NCI-H1417 treated with DMSO at 0.1 percent for 48 hours (cell line): ENCODE results near the gene GRK2.

ENCODE experiments used
- DNase-seq: peaks from one replicate; lab custom pipeline; 2025; lab: John Stamatoyannopoulos, UW

GRK2 gene

GRCh38 chr11:67271205-67271540 lies 4.9 kb downstream of the GRK2 start:
- DNase-seq, result no peak

- DNase-seq, result no peak
These were observed 5.4 kb downstream of the GRK2 start for GRCh38 chr11:67271541-67272284.

GRCh38 chr11:67272327-67273259 lies 6.3 kb downstream of the GRK2 start:
- DNase-seq, result no peak

GRCh38 chr11:67273260-67273990 lies 7.2 kb downstream of the GRK2 start:
- no peak for DNase-seq

- DNase-seq, result no peak
These were observed 8.7 kb downstream of the GRK2 start for GRCh38 chr11:67274768-67275605.

GRCh38 chr11:67275606-67276409 lies 9.5 kb downstream of the GRK2 start:
- DNase-seq, result no peak

- DNase-seq, result no peak
These were observed 10.5 kb downstream of the GRK2 start for GRCh38 chr11:67276781-67277230.

- no peak for DNase-seq
These were observed 11.1 kb downstream of the GRK2 start for GRCh38 chr11:67277231-67277961.

- no peak for DNase-seq
These were observed 12.1 kb downstream of the GRK2 start for GRCh38 chr11:67278135-67278938.

- DNase-seq, result no peak
These were observed 12.8 kb downstream of the GRK2 start for GRCh38 chr11:67278939-67279588.

GRCh38 chr11:67279589-67280340 lies 13.5 kb downstream of the GRK2 start:
- DNase-seq, result no peak

GRCh38 chr11:67280341-67280787 lies 14.1 kb downstream of the GRK2 start:
- DNase-seq, result no peak

- no peak for DNase-seq
These were observed 14.7 kb downstream of the GRK2 start for GRCh38 chr11:67280788-67281551.

- no peak for DNase-seq
These were observed 15.4 kb downstream of the GRK2 start for GRCh38 chr11:67281552-67282150.

GRCh38 chr11:67282155-67282875 lies 16.0 kb downstream of the GRK2 start:
- DNase-seq, result no peak

GRCh38 chr11:67282876-67283371 lies 16.7 kb downstream of the GRK2 start:
- no peak for DNase-seq
